HG02970 (cell line): ENCODE data around the gene ACKR1.

Experiments used
- ATAC-seq: cut with Tn5 transposase; IDR thresholded peaks from one replicate; pipeline ENCODE4 v1.9.1; 2021; ENCODE audit warnings: mild to moderate bottlenecking, moderate library complexity, moderate number of reproducible peaks; ENCODE audit not compliant: unreplicated experiment, low FRiP score

ACKR1 gene

GRCh38 chr1:159204161-159205141, at the start of gene ACKR1:
ACKR1 (plus strand) TSS chr1:159204875; CDS start chr1:159204960, 85 bp downstream.
- no peak for ATAC-seq

GRCh38 chr1:159161001-159161718, 43.5 kb upstream of the ACKR1 start:
- peak; percentile 97 for ATAC-seq

- no peak for ATAC-seq
Observed at GRCh38 chr1:159161719-159162026, 43.0 kb upstream of the ACKR1 start.

- ATAC-seq: no peak
Observed at GRCh38 chr1:159162516-159163265, 42.0 kb upstream of the ACKR1 start.

- no peak for ATAC-seq
Observed at GRCh38 chr1:159163614-159164228, 41.0 kb upstream of the ACKR1 start.

GRCh38 chr1:159168043-159168442, 36.6 kb upstream of the ACKR1 start:
- ATAC-seq: no peak

- ATAC-seq: no peak
Observed at GRCh38 chr1:159170639-159171038, 34.0 kb upstream of the ACKR1 start.

- no peak for ATAC-seq
Observed at GRCh38 chr1:159171254-159171687, 33.4 kb upstream of the ACKR1 start, which contains the start of gene CADM3. CADM3 (plus strand) TSS chr1:159171615; CDS start chr1:159171766, 151 bp downstream.

GRCh38 chr1:159171688-159172501, 32.8 kb upstream of the ACKR1 start:
- no peak for ATAC-seq

GRCh38 chr1:159172614-159173291, 31.9 kb upstream of the ACKR1 start:
- ATAC-seq: no peak

- no peak for ATAC-seq
Observed at GRCh38 chr1:159173320-159173719, 31.4 kb upstream of the ACKR1 start.

GRCh38 chr1:159175571-159175970, 29.1 kb upstream of the ACKR1 start:
- ATAC-seq: no peak

GRCh38 chr1:159177272-159177907, 27.3 kb upstream of the ACKR1 start:
- ATAC-seq: no peak

GRCh38 chr1:159179906-159180305, 24.8 kb upstream of the ACKR1 start:
- ATAC-seq: no peak

GRCh38 chr1:159180516-159180915, 24.2 kb upstream of the ACKR1 start:
- no peak for ATAC-seq

- no peak for ATAC-seq
Observed at GRCh38 chr1:159181328-159182024, 23.2 kb upstream of the ACKR1 start.

- no peak for ATAC-seq
Observed at GRCh38 chr1:159184201-159184600, 20.5 kb upstream of the ACKR1 start.

GRCh38 chr1:159185121-159185520, 19.6 kb upstream of the ACKR1 start:
- no peak for ATAC-seq
